Stimulated activated naive CD8-positive, alpha-beta T cell treated with anti-CD3 and anti-CD28 coated beads, Interleukin-15, amount 100 ng/mL, for 72 hours (primary cell): ENCODE results near the gene AKAP6.

ENCODE experiments used
- ATAC-seq: fragments of 150-1000 bp; cut with Tn5 transposase; 2 replicates; pipeline ENCODE4 v1.10.0; 2021; ENCODE audit warnings: mild to moderate bottlenecking, moderate library complexity
- DNase-seq, 2 donors: peaks; one replicate each; pipeline ENCODE4 v3.0.0; 2021 to 2022
- H3K27ac Mint-ChIP-seq, 2 donors: one replicate each; pipeline ENCODE4 v1.8.0; 2022; ENCODE audit warnings: mild to moderate bottlenecking in 2 of 2, mixed read lengths in 2 of 2, moderate library complexity in 2 of 2
- H3K27me3 Mint-ChIP-seq: one replicate; pipeline ENCODE4 v1.8.0; 2022; ENCODE audit warnings: mixed read lengths
- H3K4me1 Mint-ChIP-seq: one replicate; pipeline ENCODE4 v1.8.0; 2022; ENCODE audit warnings: mild to moderate bottlenecking, mixed read lengths
- H3K4me3 Mint-ChIP-seq, 2 donors: one replicate each; pipeline ENCODE4 v1.8.0; 2022; ENCODE audit warnings: mild to moderate bottlenecking in 2 of 2, mixed read lengths in 2 of 2, moderate library complexity in 1 of 2
- H3K9me3 Mint-ChIP-seq, 2 donors: one replicate each; pipeline ENCODE4 v1.8.0; 2022; ENCODE audit warnings: mixed read lengths in 2 of 2

Gene AKAP6

DNA sequence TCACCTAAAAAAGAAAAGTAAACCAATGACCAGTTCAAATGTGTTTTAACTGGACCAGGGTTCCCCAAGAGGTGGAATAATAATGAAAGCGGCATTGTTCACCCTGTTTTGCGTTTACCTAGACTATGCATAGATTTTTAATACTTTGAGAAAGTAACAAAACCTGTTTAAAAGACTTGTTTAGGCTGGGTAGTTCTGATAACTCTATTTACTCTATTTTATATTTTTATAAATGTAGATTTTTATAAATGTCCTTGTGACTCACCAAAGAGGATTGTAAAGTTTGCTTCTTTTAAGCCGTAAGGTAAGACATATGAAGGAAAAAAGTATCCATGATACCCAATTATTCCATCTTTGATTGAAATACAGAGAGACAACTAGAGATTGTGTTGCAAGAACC is 321.6 kb downstream of the AKAP6 start:
- H3K27me3 Mint-ChIP-seq, result no peaks in the 10 kb centered on the region

DNA sequence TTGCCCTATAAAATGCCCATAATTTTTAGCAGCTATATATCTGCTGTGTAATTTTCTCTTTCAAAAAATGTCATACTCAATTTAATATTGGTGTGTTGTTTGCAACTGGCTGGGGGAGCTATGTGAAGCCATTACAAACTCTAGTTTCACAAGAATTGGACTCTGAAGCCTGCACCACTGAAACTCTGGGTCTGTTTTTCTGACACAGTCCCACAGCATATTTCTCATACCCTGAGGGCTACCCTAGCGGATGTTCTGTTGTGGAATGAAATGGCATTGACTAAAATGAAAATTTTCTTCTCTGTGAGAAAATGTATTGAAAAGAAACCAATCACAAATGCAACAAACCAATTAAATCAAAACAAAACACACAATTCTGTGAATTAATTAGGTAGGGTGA is 325.0 kb downstream of the AKAP6 start:
- H3K9me3 Mint-ChIP-seq, result peaks cover 0 to 4% of the 10 kb centered on the region in 2 donors
- H3K4me3 Mint-ChIP-seq, result no peak overlapping the region
- no peaks in the 10 kb centered on the region for H3K27me3 Mint-ChIP-seq
- DNase-seq (no peak), ATAC-seq (no peak)
- no peaks in the 10 kb centered on the region for H3K4me1 Mint-ChIP-seq
- no peak overlapping the region for H3K27ac Mint-ChIP-seq

More for the DNA sequence above, 321.6 kb downstream of the AKAP6 start:
- Mint-ChIP-seq H3K4me3 (no peak overlapping the region), H3K27ac (no peak overlapping the region), H3K9me3 (peaks cover 0 to 4% of the 10 kb centered on the region in 2 donors), H3K4me1 (no peaks in the 10 kb centered on the region)
- DNase-seq, result no peak
- no peak for ATAC-seq

DNA sequence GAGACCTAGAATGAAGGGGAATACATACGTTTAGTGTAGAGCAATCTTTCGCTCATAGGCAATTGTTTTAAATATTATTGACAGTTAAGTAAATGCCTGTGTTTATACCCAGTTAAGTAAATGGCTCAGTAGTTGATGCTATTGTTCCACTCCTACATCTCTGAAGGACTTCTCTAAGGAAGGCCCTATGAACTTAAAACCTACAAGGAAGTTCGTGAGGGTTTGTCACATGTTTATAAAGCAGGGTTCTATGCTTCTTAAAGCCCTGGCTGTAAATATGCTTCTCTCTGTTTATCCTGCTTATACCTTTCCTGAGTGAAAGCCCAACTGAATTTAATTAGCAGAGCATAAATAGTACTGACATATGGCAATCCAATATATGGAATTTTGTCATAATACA is 327.5 kb downstream of the AKAP6 start:
- Mint-ChIP-seq H3K4me3 (no peak overlapping the region), H3K27me3 (no peaks in the 10 kb centered on the region), H3K4me1 (no peaks in the 10 kb centered on the region), H3K9me3 (no peaks in the 10 kb centered on the region), H3K27ac (no peak overlapping the region)
- DNase-seq (no peak), ATAC-seq (no peak)

DNA sequence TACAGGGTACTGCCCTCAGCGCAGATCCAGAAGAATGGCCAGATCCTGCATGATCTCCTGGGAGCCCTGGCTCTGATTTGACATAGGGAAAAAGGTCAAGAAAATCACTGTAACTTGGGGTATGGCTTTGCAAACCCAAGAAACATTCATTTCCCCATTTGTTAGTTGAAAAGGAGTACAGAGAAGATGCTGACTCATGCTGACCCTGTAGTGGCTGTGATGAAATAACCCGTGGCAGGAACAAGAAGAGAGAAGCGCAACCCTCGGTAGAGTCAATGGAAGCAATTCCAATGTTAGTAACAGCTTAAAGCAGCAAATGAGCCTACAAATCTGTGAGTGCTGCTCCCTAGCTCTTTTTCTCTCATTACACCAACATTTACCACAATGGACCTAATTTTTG is 328.0 kb downstream of the AKAP6 start:
- Mint-ChIP-seq H3K4me1 (no peaks in the 10 kb centered on the region), H3K4me3 (no peak overlapping the region), H3K27me3 (no peaks in the 10 kb centered on the region), H3K9me3 (no peaks in the 10 kb centered on the region), H3K27ac (no peak overlapping the region)
- ATAC-seq, result no peak
- DNase-seq, result no peak

DNA sequence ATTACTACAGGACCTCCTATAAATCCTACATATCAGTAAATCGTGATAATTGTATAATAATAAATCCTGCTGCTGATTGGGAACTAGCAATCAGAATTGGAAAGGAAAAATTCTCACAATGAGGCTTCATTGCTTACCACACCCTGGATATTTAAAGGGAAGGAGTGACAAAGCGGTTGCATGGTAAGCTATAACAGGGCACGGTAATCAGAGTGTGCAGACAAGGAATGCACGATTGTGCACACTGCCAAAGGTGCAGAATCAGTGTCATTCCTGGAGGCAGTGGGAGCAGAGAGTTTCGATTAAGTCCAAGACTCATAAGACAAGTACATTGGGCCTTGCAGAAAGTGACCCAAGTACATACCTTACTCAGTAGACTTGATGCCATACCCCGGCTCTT is 332.1 kb downstream of the AKAP6 start:
- Mint-ChIP-seq H3K4me1 (no peaks in the 10 kb centered on the region), H3K9me3 (no peaks in the 10 kb centered on the region), H3K27me3 (no peaks in the 10 kb centered on the region), H3K4me3 (no peak overlapping the region), H3K27ac (no peak overlapping the region)
- DNase-seq (no peak), ATAC-seq (no peak)

DNA sequence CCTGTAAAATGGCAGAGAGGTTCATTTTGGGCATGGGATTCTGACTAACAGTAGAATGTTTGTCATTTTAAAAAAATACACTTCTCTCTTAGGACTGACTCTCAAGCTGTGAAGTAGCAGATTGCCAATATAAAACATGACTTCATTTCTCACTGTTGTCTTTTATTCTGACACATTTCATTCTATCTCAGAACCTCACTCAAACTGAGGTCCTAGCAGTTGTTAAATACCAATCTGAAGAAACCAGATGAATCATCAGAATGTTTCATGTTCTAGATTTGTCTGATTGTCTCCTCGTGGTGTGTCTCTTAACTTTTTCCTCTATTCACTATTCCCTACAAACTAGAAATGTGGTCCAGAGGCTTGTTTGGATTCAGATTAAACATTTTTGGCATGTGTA is 333.1 kb downstream of the AKAP6 start:
- Mint-ChIP-seq H3K27me3 (no peaks in the 10 kb centered on the region), H3K4me3 (no peak overlapping the region), H3K27ac (no peak overlapping the region), H3K4me1 (no peaks in the 10 kb centered on the region), H3K9me3 (no peaks in the 10 kb centered on the region)
- no peak for ATAC-seq
- no peak for DNase-seq

DNA sequence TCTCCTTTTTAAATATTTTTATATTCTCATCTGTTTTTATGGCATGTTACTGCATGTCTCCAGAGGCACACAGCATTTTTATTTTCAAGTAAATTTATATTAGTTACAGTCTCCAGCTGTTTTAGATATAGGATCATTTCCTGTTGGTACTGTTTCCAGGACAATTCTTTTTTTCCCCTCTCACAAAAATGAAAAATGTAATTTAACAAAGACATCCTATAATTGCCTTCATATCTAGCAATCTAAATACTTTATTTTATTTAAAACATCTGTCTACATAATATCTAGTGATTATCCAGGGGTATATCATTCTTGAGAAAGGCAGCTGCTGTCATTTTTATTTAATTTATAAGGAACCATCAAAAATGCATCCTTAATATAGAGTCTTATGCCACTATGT is 337.2 kb downstream of the AKAP6 start:
- DNase-seq (no peak), ATAC-seq (no peak)
- Mint-ChIP-seq H3K27ac (no peak overlapping the region), H3K4me3 (no peak overlapping the region), H3K9me3 (peaks cover 5 to 6% of the 10 kb centered on the region in 2 donors), H3K27me3 (no peaks in the 10 kb centered on the region), H3K4me1 (no peaks in the 10 kb centered on the region)

DNA sequence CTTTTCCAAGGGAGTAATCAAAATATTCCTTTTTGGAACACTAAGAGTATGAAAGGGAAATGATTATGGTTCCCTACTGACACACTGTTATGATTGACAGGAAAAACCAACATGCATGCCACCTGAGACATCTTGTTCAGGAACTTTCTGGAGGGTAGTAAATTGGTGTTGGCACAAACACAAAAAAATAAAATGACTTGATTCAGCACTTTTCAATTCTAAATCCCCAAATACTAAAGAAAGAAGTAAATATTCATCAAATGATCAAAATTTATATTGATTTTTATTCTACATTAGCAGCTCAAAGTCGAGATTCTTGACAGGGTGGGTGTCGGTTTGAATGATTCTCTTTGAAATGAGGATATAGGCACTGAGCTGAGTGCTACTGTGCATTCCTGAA is 338.2 kb downstream of the AKAP6 start:
- Mint-ChIP-seq H3K9me3 (peaks cover 5 to 11% of the 10 kb centered on the region in 2 donors), H3K4me1 (no peaks in the 10 kb centered on the region), H3K27ac (no peak overlapping the region), H3K27me3 (no peaks in the 10 kb centered on the region), H3K4me3 (no peak overlapping the region)
- ATAC-seq (no peak), DNase-seq (no peak)

DNA sequence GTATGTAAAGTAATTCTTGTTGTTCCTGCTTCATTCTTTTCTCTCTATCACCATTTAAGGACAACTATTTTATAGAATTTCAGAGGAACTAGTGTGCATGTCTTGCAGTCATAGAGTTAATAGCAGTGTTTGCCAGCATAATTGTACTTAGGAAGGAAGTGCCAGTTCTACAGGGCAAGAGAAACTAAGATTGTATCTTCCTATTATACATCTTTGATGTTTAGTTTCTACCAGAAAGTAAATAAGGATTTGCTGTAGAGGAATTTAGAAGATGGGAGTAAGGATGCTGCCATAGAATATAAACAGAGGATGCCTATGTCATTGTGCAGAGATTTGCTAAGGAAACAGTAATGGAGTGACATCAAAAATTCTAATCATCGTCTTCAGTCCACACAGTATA is 338.7 kb downstream of the AKAP6 start:
- no peak overlapping the region for H3K4me3 Mint-ChIP-seq
- no peaks in the 10 kb centered on the region for H3K4me1 Mint-ChIP-seq
- no peak for ATAC-seq
- peaks cover 6 to 11% of the 10 kb centered on the region in 2 donors for H3K9me3 Mint-ChIP-seq
- DNase-seq, result no peak
- peak overlapping the region in 1 of 2 donors; percentile 24 for H3K27ac Mint-ChIP-seq
- no peaks in the 10 kb centered on the region for H3K27me3 Mint-ChIP-seq

DNA sequence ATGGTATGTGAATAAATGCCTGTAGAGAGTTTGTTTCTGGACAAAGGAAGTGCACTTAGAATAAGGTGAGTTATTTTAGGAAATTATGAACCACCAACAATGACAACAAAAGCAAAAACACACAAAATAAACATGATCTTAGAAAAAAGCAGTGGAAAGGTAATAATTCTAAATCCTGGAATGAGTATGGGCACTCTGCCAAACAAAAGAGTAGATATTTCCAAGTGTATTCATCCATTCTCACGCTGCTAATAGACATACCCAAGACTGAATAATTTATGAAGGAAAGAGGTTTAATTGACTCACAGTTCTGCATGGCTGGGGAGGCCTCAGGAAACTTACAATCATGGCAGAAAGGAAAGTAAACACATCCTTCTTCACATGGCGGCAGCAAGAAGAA is 340.3 kb downstream of the AKAP6 start:
- no peaks in the 10 kb centered on the region for H3K4me1 Mint-ChIP-seq
- no peaks in the 10 kb centered on the region for H3K27me3 Mint-ChIP-seq
- ATAC-seq (no peak), DNase-seq (no peak)
- peak overlapping the region; percentile 9 for H3K27ac Mint-ChIP-seq
- H3K9me3 Mint-ChIP-seq, result peaks cover 18 to 19% of the 10 kb centered on the region in 2 donors
- H3K4me3 Mint-ChIP-seq, result no peak overlapping the region

DNA sequence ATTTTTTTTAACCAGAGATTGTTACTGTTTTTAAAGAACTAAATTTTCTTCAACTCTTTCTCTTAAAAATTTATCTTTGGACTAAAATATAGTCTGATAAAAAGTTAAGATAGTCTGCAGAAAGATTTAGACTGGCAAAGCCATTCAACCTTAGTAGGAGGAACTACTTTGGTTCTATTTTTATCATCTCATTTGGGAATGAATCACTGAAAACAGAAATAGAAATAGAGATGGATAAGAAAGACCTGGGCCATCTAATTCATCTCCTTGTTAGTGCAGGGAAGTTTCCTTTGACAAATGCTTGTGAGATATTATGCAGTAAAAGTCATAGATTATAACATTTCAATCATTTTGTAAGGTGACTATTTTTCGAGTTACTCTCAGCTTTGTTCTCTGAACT is 346.3 kb downstream of the AKAP6 start:
- H3K4me1 Mint-ChIP-seq, result no peaks in the 10 kb centered on the region
- peaks cover 21 to 22% of the 10 kb centered on the region in 2 donors for H3K9me3 Mint-ChIP-seq
- no peaks in the 10 kb centered on the region for H3K27me3 Mint-ChIP-seq
- ATAC-seq, result no peak
- no peak overlapping the region for H3K27ac Mint-ChIP-seq
- H3K4me3 Mint-ChIP-seq, result no peak overlapping the region
- no peak for DNase-seq

DNA sequence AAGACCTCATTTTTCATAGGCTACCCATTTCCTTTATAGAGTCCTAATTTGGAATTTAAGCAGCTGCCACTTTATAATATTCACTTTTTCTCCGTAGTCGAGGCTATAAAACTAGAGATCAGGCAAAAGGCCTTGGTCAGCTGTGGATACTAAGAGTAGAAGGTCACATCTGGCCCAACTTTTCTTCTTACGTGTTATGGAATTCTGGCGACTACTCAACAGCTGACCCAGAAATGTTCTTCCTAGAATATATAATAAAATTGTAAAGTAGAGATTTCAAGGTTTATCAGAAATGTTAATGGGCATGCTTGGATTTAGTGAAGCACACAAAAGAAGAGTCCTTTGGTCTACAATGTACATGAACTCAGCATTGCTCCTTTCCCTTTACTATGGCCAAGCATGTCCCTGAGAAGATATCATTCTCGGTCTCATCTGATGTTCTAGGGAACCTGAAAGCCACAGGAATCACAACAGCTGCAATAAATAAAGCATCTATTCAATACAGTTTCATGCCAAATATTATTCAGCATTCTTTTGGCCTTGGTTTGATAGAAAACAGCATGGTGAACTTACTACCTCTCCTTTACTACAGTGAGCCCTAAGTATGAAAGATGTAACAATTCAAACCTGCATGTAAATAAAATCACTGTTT is 348.2 kb downstream of the AKAP6 start:
- DNase-seq (no peak), ATAC-seq (no peak)
- Mint-ChIP-seq H3K4me3 (no peak overlapping the region), H3K27me3 (no peaks in the 10 kb centered on the region), H3K27ac (no peak overlapping the region), H3K9me3 (peaks cover 10 to 17% of the 10 kb centered on the region in 2 donors), H3K4me1 (no peaks in the 10 kb centered on the region)

DNA sequence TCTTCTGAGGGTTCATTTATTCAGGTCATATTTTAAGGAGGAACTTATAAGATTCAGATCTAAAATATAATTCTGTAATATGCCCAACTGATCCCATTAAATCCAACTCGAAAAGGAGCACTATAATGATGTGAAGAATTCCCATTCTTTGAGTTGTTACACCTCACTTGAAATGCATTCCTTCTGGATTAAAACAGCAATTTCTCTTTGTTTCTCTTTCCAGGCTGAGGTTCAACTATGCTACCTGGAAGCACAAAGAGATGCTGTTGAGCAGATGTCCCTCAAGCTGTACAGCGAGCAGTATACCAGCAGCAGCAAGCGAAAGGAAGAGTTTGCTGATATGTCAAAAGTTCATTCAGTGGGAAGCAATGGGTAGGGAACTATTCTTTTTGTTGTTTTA is 349.0 kb downstream of the AKAP6 start:
- Mint-ChIP-seq H3K9me3 (peaks cover 10 to 13% of the 10 kb centered on the region in 2 donors), H3K4me1 (no peaks in the 10 kb centered on the region), H3K27ac (no peak overlapping the region), H3K27me3 (no peaks in the 10 kb centered on the region), H3K4me3 (no peak overlapping the region)
- DNase-seq (no peak), ATAC-seq (no peak)

DNA sequence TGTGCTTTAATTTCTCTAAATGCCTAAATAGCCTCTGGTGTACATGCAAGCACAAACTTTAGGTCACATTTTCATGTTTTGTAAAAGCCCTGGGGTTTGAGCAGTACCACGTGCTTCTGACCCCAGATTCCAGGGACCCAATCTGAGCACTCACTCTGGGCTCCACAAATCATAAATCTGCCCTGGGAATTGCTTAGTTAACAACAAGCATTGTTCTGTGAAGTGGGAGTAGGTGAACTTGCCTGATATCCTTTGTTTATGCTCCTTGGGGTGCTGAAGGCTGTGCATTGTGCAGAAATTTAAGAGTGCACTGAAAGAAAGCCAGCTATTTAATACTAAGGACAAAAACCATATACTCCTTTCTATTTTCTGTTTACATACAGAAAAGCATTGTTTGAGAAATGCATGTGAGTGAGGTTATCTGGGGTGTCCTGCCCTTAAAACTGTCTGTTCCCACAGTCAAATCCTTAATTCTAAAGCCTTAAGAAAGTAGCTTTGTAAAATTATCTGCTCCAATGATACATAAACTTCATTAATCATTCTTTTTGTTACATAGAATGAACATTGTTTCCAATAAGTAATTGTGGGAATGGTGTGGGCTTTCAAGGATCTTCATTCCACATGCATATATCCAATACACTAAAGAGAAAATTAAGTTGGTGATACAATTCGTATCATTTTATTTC is 351.0 kb downstream of the AKAP6 start:
- Mint-ChIP-seq H3K4me3 (no peak overlapping the region), H3K9me3 (no peaks in the 10 kb centered on the region), H3K27ac (no peak overlapping the region), H3K27me3 (no peaks in the 10 kb centered on the region), H3K4me1 (no peaks in the 10 kb centered on the region)
- ATAC-seq (no peak), DNase-seq (no peak)

DNA sequence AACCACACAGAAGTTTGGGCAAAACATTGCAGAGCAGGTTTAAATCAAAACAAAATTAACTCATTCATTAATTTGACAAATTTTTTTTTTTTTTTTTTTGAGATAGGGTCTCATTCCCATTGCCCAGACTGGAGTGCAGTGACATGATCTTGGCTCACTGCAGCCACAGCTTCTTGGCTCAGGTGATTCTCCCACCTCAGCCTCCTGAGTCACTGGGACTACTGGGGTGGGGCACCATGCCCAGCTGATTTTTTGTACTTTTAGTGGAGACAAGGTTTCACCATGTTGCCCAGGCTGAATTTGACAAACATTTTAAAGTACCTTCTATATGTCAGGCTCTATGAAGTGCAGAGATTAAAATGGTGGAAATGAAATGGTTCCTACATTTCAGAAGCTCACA is 352.5 kb downstream of the AKAP6 start:
- H3K4me3 Mint-ChIP-seq, result no peak overlapping the region
- H3K9me3 Mint-ChIP-seq, result no peaks in the 10 kb centered on the region
- no peaks in the 10 kb centered on the region for H3K27me3 Mint-ChIP-seq
- no peaks in the 10 kb centered on the region for H3K4me1 Mint-ChIP-seq
- DNase-seq, result no peak
- no peak overlapping the region for H3K27ac Mint-ChIP-seq
- ATAC-seq, result no peak

DNA sequence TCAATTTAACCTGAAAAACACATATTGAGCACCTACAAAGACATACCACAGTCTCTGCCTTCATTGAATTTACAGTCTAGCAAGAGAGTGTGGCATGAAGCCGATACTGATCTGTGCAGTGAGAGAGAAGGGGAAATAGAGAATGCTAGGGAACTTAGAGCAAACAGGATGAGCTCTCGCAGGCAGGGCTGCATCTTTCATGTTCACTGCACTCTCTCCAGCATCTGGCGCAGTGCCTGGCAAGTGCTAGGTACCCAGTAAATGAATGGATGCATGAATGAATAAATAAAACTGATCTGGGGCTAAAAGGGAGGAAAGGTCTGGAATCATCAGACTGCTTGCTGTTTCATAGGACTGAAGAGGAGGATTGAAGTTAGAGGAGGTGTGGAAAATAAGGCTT is 353.1 kb downstream of the AKAP6 start:
- no peaks in the 10 kb centered on the region for H3K4me1 Mint-ChIP-seq
- ATAC-seq (no peak), DNase-seq (no peak)
- no peaks in the 10 kb centered on the region for H3K9me3 Mint-ChIP-seq
- H3K4me3 Mint-ChIP-seq, result no peak overlapping the region
- H3K27ac Mint-ChIP-seq, result peak overlapping the region in 1 of 2 donors; percentile 72
- H3K27me3 Mint-ChIP-seq, result no peaks in the 10 kb centered on the region

DNA sequence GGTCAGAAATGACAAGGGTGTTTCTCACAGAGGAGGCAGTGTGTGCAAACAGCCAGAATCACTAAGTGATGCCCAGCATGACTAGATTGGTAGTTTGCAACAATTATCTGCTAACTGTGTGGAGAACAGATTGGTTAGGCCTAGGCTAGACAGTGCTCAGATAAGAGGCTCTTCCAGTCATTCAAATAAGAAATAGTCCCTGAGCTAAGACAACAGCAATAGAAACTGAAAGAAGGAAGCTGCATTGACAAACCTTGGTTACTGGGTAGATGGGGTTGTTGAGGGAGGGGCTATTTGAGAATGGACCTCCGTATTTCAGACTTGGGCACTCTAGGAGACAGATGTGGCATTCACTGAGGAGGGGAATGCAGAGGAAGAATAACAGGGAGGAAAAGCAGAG is 354.6 kb downstream of the AKAP6 start:
- H3K9me3 Mint-ChIP-seq, result no peaks in the 10 kb centered on the region
- no peak overlapping the region for H3K27ac Mint-ChIP-seq
- H3K4me3 Mint-ChIP-seq, result no peak overlapping the region
- DNase-seq (no peak), ATAC-seq (no peak)
- no peaks in the 10 kb centered on the region for H3K4me1 Mint-ChIP-seq
- H3K27me3 Mint-ChIP-seq, result no peaks in the 10 kb centered on the region
